OCI-LY7 (cell line): ENCODE measurements around the gene IL15. TPM values are rescaled to one million over a fixed set of nuclear protein-coding genes. Genes with fewer than 3 reads are reported as not detected.

Experiments
- BruUV-seq: library from RNA; stranded (reverse); fragments of 400-500 nt; replicated peaks from 2 replicates; lab custom pipeline; 2021; lab: Mats Ljungman, UMichigan
- CTCF ChIA-PET: fragments of 300-600 bp; sonication (Branson Sonifier 250); formaldehyde crosslinking; loops from one replicate; lab custom pipeline; 2022; ENCODE audit warnings: antibody characterized with exemption; ENCODE audit not compliant: unreplicated experiment; lab: Charles Lee
- POLR2A ChIA-PET: fragments of 300-600 bp; sonication (Branson Sonifier 250); formaldehyde crosslinking; loops from one replicate; lab custom pipeline; 2022; ENCODE audit warnings: antibody characterized with exemption; lab: Charles Lee
- DNase-seq: peaks from one replicate; pipeline ENCODE4 v3.0.0-alpha.2; 2015; ENCODE audit warnings: low spot score
- H2AFZ ChIP-seq: fragments of 200-600 bp; sonication (generic), shearing (Covaris generic); 2 replicates; pipeline ENCODE4 v1.6.1; 2014; ENCODE audit warnings: mild to moderate bottlenecking, antibody characterized with exemption, low read length, moderate library complexity
- H3K27ac ChIP-seq: fragments of 200-600 bp; sonication (generic); 2 replicates; pipeline ENCODE4 v1.5.1; 2014; ENCODE audit warnings: mixed run types, low read depth, mild to moderate bottlenecking, moderate library complexity, low read length, inconsistent platforms; ENCODE audit not compliant: poor library complexity, severe bottlenecking
- H3K36me3 ChIP-seq: fragments of 200-600 bp; sonication (generic); 2 replicates; pipeline ENCODE4 v1.6.1; 2014; ENCODE audit warnings: mild to moderate bottlenecking, antibody characterized with exemption, low read length, moderate library complexity, mixed read lengths; ENCODE audit not compliant: insufficient read depth
- H3K4me1 ChIP-seq: fragments of 200-600 bp; sonication (generic); 2 replicates; pipeline ENCODE4 v1.5.1; 2014; ENCODE audit warnings: mild to moderate bottlenecking, low read length; ENCODE audit not compliant: insufficient read depth, poor library complexity, severe bottlenecking
- H3K4me2 ChIP-seq: fragments of 200-600 bp; sonication (generic); 2 replicates; pipeline ENCODE4 v1.6.1; 2014; ENCODE audit warnings: mild to moderate bottlenecking, low read length
- H3K4me3 ChIP-seq: fragments of 200-600 bp; sonication (generic); 2 replicates; pipeline ENCODE4 v1.5.1; 2014; ENCODE audit warnings: mild to moderate bottlenecking, low read depth, low read length; ENCODE audit not compliant: poor library complexity, severe bottlenecking
- H3K79me2 ChIP-seq: fragments of 200-600 bp; sonication (generic); 2 replicates; pipeline ENCODE4 v1.6.1; 2016; ENCODE audit warnings: low read depth, mild to moderate bottlenecking, low read length, moderate library complexity, mixed read lengths; ENCODE audit not compliant: insufficient read depth
- H3K9me2 ChIP-seq: fragments of 200-600 bp; sonication (generic); 2 replicates; pipeline ENCODE4 v1.6.1; 2016; ENCODE audit warnings: mild to moderate bottlenecking, low read length, mixed read lengths; ENCODE audit not compliant: insufficient read depth
- H3K9me3 ChIP-seq: fragments of 200-600 bp; sonication (generic); 2 replicates; pipeline ENCODE4 v1.6.1; 2014; ENCODE audit warnings: mild to moderate bottlenecking, mixed run types, low read length, mixed read lengths
- H4K20me1 ChIP-seq: fragments of 200-600 bp; sonication (generic); 2 replicates; pipeline ENCODE4 v1.6.1; 2014; ENCODE audit warnings: mild to moderate bottlenecking, antibody characterized with exemption, low read length, moderate library complexity, mixed read lengths; ENCODE audit not compliant: insufficient read depth
- EZH2phosphoT487 ChIP-seq: fragments of 200-600 bp; sonication (generic); IDR thresholded peaks from 2 replicates; pipeline ENCODE4 v1.6.1; 2018; ENCODE audit warnings: low read depth, borderline replicate concordance, mild to moderate bottlenecking, mixed run types, antibody characterized with exemption, low read length, moderate library complexity, mixed read lengths
- intact Hi-C: fragments of 100-400 bp; cut with micrococcal nuclease; formaldehyde crosslinking; loops from one replicate; pipeline ENCODE4 v1.10.0; 2022; ENCODE audit not compliant: unreplicated experiment
- total RNA-seq, 2 experiments: library from RNA; depleted of rRNA in 1 of 2; stranded (reverse); fragments of >200 nt in 1 of 2; shearing (Covaris generic) in 1 of 2; gene quantifications; 2 replicates each; pipeline ENCODE4 v1.2.3, GENCODE V29; 2014 to 2022
- TF ChIP-seq, protein P1 (sequence below): fragments of 200-600 bp; sonication (generic); conservative IDR thresholded peaks from 2 replicates; pipeline ENCODE4 v1.5.1; 2014; ENCODE audit warnings: mild to moderate bottlenecking, antibody characterized with exemption, low read length, moderate library complexity, mixed read lengths

The IL15 gene
- total RNA-seq, 2 experiments from 2014 or later = not detected

DNA sequence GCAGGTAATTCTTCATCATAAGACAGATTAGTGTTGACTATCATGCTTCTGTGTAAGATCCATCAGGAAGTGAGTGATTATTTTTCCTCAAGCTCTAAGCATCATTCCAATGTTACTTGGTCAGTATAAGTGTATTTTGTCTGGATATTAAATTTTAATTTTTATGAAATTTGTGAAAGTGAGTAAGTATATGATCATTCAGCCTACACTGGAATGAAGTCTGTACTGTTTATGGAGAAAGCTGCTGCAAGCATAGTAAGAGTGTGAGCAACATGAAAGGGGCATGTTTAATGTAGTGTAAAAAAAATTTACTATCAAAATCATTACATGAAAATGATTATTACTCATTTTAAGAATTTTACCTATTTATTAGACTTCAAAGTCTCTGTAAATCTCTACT is 84.8 kb downstream of the IL15 start:
- TF ChIP-seq, protein P1, sequence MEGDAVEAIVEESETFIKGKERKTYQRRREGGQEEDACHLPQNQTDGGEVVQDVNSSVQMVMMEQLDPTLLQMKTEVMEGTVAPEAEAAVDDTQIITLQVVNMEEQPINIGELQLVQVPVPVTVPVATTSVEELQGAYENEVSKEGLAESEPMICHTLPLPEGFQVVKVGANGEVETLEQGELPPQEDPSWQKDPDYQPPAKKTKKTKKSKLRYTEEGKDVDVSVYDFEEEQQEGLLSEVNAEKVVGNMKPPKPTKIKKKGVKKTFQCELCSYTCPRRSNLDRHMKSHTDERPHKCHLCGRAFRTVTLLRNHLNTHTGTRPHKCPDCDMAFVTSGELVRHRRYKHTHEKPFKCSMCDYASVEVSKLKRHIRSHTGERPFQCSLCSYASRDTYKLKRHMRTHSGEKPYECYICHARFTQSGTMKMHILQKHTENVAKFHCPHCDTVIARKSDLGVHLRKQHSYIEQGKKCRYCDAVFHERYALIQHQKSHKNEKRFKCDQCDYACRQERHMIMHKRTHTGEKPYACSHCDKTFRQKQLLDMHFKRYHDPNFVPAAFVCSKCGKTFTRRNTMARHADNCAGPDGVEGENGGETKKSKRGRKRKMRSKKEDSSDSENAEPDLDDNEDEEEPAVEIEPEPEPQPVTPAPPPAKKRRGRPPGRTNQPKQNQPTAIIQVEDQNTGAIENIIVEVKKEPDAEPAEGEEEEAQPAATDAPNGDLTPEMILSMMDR = no peak
- no peak for TF ChIP-seq EZH2phosphoT487
- Histone ChIP-seq H4K20me1 (no peaks in the 10 kb centered on the region), H3K4me1 (no peaks in the 10 kb centered on the region), H2AFZ (no peak overlapping the region), H3K4me2 (no peak overlapping the region), H3K9me2 (no peaks in the 10 kb centered on the region), H3K36me3 (no peaks in the 10 kb centered on the region), H3K79me2 (no peaks in the 10 kb centered on the region), H3K4me3 (no peak overlapping the region), H3K27ac (no peak overlapping the region), H3K9me3 (no peaks in the 10 kb centered on the region)
- ChIA-PET CTCF (no interaction called here), POLR2A (interaction anchor here (1.3 kb wide), 1 partner anchor 8 kb away, joined by 6 read pairs; no protein-coding TSS in a partner anchor)
- intact Hi-C loops = no loop called here
- BruUV-seq = no TSS peak
- DNase-seq = no peak

DNA sequence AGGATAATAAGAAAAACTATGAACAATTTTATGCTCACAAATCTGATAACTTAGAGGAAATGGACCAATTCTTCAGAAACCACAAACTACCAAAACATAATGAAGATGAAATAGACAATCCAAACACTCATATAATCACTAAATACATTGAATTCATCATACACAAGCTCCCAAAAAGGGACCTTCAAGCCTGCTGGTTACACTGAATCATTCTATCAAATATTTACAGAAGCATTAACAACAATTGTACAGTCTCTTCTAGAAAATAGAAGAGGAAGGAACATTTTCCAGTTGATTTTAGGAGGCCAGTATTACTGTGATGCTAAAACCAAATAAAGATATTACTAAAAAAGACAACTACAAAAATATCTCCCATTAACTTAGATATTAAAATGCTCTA is 88.3 kb downstream of the IL15 start:
- Histone ChIP-seq H4K20me1 (no peaks in the 10 kb centered on the region), H3K36me3 (no peaks in the 10 kb centered on the region), H3K4me1 (no peaks in the 10 kb centered on the region), H3K27ac (no peak overlapping the region), H3K79me2 (no peaks in the 10 kb centered on the region), H3K9me2 (no peaks in the 10 kb centered on the region), H3K9me3 (no peaks in the 10 kb centered on the region), H2AFZ (no peak overlapping the region), H3K4me3 (no peak overlapping the region), H3K4me2 (no peak overlapping the region)
- ChIA-PET POLR2A (no interaction called here), CTCF (no interaction called here)
- TF ChIP-seq, protein P1 = no peak
- intact Hi-C loops = no loop called here
- no peak for DNase-seq
- no TSS peak for BruUV-seq

DNA sequence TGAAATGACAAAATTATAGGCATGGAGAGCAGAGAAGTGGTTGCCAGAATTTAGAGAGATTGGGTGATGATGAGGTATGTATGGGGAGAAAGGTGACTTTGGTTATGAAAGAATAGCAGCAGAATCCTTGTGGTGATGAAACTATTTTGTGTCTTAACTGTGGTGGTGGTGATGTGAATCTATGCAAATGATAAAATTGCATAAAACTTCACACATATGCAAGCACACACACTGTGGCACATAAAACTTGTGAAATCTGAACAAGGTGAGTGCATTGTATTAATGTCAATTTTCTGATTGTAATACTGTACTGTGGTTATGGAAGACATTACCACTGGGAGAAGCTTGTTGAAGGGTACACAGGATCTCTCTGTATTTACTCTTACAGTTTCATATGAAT is 91.0 kb downstream of the IL15 start:
- Histone ChIP-seq H3K9me3 (no peaks in the 10 kb centered on the region), H2AFZ (no peak overlapping the region), H3K36me3 (no peaks in the 10 kb centered on the region), H3K4me2 (no peak overlapping the region), H3K9me2 (no peaks in the 10 kb centered on the region), H4K20me1 (no peaks in the 10 kb centered on the region), H3K27ac (no peak overlapping the region), H3K79me2 (no peaks in the 10 kb centered on the region), H3K4me3 (no peak overlapping the region), H3K4me1 (no peaks in the 10 kb centered on the region)
- DNase-seq = no peak
- no peak for TF ChIP-seq EZH2phosphoT487
- TF ChIP-seq, protein P1 = no peak
- ChIA-PET CTCF (no interaction called here), POLR2A (no interaction called here)
- intact Hi-C loops = no loop called here
- no TSS peak for BruUV-seq
